HK-2 (cell line): ENCODE measurements around the gene MIEN1.
A peak's percentile ranks its signal among the peaks of the same experiment; 100 is the strongest.
"Not testable (repeated sequence)": the region's sequence is repeated elsewhere in the genome, so short reads cannot be mapped to it uniquely, and the experiment has no call there.

Source experiments
- DNase-seq: peaks from one replicate; pipeline ENCODE4 v3.0.0-alpha.2; 2018; ENCODE audit not compliant: unreplicated experiment

Gene MIEN1

GRCh38 chr17:39730095-39730921 lies at the start of gene MIEN1:
TSS of gene MIEN1 (minus strand) at chr17:39730532. CDS start at chr17:39730495, 37 bp downstream.
- peak; percentile 94 for DNase-seq

DNA sequence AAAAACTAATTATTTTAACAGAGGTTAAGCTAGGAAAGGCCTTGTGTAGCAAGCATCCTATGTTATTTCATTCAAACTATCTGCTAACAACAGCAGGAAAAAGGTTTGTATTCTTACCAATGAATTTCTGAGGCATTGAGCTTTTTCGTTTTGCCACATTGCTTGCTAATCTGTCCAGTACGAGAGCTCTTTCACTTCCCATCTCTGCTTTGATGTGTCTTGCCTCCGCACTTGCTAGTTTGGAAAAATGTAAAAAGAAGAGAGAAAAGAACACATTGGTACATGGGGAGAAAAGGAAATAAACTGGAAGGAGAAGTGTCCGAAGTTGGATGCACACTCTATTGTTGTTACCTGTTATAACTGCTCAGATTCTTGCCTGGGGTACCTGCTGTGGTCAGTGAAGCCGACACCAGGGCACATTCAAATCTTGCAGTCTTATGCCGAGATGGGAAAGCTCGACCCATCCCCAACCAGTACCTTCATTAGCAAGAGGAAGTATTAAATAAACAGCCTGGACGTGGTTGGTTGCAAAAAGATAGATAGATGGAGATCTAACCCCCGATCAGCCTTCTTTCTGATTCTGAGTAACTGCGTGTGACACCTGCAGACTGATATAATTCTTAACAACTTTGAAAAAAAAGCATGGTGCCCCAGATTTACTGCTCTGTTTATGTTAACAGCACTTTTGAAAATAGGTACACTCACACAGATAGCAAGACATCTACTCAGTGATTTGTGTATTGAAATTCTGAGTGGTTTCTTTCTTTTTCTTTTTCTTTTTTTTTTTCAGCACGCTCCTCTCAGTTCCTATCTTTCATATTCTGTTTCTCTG lies 47.4 kb upstream of the MIEN1 start:
- DNase-seq: no peak

GRCh38 chr17:39776252-39776651 lies 45.9 kb upstream of the MIEN1 start:
- no peak for DNase-seq

DNA sequence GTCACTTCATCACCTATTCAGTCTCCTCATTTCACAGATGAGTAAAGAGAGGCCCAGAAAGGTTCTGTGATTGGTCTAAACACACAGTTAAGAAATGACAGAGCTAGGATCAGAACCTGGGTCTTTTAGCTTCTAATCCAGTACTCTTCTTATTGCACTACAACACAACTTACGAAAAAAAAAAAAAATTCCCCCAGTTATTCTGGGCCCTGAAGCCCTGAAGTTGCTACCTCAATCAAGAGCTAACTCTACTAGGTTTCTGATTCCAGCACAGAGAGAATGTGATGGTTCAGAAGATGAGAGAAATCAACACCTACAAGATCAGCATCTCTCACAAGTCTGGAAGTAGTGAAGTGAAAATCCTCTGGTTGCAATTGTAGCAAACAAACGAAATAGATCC lies 44.7 kb upstream of the MIEN1 start:
- no peak for DNase-seq

- no peak for DNase-seq
Measured at GRCh38 chr17:39774047-39774446, 43.7 kb upstream of the MIEN1 start.

DNA sequence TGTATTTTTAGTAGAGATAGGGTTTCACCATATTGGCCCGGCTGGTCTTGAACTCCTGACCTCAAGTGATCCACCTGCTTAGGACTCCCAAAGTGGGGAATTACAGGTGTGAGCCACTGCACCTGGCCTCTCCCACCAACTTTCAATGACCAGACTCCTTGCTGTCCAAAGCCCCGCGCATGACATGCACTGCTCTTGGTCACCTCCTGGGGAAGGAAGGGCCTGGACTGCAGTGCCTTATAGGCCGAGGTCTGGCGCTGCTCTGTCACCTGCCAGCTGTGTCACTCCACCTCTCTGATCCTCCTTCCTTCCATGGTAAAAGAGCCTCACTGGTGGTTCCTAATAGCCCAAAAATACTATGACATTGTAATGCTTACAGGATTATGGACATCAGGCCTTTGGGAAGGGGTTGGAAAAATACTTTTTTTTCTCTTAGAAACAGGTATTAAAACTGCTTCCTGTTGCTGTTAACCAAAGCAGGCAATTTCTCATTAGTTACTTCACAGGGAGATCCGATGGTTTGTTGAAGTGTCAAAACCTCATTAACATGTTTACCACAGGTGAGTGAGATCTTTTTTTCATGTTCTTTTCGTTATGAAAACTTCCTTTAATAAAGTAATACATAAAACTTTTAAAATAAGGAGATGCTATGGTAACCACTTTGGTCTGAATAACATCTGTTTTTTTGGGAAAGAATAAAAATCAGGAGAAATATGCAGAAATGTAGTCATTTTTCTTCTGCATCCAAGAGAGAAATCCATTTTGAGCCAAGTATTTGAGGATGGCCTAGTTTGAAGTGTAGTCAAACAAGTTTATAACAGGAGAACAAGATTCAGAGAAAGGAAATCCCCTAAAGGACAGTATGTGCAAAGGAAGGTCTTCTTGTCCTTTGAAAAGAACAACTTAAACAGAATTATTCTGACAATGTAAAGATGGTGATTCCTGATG lies 42.9 kb upstream of the MIEN1 start:
- DNase-seq: no peak

DNA sequence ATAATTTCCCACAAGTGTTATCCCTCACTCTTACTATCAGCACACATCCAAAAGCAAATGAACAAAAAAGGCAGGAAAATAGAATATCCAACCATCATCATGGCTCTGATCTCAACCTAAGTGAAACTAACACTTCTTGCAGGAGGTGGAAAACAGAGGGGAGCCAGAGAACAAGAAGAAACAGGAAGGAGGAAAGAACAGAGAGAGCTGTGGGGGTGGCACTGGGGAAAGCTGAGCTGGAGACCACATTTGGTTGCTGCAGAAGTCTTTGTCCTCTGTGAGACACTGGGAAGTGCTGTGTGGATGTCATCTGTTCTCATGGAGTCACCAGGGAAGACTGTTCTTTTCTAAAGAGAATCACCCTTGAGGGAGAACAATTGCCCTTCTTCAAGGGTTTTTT lies 42.1 kb upstream of the MIEN1 start:
- no peak for DNase-seq

DNA sequence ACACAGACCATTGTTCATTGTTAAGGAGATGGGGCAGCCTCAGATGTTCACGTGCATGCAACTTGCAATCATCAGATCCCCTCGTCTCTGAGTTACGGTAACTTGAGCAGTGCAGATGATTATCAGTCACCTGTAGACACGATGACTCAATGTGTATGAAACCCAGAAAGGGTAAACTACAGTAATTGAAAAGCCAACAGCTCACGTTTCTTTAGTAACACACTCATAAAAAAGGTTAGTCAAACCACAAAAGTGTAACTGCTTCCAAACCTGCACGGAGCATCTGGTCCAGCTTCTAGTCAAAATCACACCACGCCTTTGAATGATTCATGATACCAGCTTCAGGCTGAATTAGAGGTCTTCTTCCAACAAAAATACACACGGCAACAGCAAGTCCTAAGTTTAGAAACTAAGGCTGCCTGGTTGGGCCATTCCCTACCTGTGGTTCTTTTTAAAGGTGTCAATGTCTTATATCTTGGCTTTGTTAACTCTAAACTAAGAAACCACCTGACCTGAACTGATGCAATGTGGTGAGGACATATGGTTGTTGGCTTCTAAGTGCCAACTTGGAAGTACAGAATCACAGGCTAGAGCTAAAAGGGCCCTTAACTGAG lies 39.7 kb upstream of the MIEN1 start:
- no peak for DNase-seq

DNA sequence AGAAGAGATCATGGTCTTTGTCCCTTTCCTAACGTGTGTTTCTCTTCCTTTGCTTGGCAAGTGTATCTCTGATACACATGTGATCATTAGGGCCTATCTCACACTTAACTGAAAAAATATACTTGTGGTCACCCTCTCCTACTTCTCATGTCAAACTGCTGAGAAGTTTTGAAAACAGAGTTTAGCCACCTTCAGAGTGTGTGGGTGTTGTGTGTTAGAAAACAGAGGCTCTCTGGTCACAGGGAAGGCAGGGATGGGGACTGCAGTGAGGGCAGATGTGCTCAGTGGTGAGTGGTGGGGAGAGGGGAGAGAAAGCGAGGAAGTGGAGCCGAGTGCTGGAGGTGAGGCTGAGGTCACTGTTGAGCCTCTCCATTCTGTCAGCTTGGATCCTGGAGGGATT lies 36.8 kb upstream of the MIEN1 start:
- no peak for DNase-seq

- no peak for DNase-seq
Measured at GRCh38 chr17:39765766-39766165, 35.4 kb upstream of the MIEN1 start.

GRCh38 chr17:39765175-39765574 lies 34.8 kb upstream of the MIEN1 start:
- DNase-seq: no peak

DNA sequence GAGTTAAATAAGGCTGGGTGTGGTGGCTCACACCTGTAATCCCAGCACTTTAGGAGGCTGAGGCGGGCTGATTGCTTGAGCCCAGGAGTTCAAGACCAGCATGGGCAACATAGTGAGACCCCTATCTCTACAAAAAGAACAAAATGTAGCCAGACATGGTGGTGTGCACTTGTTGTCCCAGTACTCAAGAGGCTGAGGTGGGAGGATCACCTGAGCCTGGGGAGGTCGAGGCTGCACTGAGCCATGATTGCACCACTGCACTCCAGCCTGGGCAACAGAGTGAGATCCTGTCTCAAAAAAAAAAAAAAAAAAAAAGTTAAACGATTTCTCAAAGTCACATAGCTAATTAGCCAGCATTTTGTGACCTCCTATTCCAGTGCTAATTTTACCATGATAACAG lies 33.8 kb upstream of the MIEN1 start:
- DNase-seq: not testable (repeated sequence)

DNA sequence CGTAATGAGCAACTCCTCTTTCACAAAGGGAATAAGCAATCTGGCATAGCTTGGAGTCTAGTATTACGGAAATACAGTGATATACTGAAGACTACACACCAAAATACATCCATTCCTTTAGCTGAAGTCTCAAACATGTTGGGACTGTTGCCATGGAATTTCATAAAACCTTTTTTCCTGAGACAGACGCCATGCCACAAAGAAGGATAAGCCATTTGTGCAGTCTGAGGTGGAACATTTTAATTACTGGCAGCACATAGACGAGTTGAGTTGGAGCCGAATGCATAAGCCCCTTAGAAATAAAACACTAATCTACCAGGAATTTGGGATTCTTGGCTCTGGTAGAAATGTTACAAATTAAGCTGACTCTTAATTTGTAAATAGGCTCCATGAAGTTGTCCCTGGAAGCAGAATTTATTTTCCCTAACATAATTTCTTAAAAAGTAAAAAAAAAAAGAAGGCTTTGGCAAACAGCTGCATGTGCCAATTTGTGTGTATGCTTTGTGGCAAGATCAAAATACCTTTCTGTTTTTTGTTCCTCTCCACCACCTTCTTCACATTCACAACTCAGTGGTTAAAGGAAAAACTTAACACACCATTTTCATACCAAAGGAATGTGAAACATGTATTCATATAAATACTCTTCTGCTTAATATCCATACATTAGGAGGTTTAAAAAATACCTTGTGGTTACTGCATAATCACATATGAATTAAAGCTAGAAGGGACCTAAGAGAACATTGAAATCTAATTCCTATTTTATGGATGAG lies 32.9 kb upstream of the MIEN1 start:
- no peak for DNase-seq

DNA sequence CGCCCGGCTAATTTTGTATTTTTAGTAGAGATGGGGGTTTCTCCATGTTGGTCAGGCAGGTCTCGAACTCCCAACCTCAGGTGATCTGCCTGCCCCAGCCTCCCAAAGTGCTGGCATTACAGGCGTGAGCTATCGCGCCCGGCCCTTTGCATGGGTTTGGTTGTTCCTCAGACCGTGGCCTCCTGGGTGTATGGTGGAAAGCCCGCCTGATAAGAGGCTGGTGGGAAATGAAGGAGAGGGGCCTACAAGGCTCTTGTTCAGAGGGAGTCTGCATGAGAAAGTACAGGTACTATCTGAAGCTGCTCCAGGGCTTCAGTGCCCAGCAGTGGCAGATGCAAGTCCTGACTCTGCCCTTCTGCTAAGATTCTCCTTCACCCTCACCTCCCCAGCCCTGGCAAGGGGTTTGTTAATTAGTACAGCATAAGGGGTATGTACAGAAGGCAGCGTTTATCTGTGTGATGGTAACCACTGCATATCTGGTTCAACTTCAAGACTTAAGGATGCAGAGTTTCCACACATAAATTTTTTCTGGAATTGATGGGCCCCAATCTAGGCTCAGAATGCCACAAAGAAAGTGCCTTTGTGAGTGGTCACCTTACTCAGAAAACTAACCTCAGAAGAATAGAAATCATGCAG lies 31.6 kb upstream of the MIEN1 start:
- DNase-seq: no peak

DNA sequence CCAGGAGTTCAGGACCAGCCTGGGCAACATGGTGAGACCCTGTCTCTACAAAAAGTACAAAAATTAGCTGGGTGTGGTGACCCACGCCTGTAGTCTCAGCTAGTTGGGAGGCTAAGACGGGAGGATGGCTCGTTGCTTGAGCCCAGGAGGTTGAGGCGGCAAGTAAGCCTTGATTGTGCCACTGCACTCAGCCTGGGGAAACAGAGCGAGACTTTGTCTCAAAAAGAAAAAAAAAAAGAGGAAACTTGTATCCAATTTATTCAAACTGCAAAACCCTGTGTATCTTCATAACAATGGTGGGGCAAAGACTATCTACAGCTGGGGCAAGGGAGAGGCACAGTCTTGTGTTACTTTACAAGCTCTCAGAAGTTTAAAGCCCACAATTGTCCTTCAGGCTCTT lies 28.9 kb upstream of the MIEN1 start:
- no peak for DNase-seq

DNA sequence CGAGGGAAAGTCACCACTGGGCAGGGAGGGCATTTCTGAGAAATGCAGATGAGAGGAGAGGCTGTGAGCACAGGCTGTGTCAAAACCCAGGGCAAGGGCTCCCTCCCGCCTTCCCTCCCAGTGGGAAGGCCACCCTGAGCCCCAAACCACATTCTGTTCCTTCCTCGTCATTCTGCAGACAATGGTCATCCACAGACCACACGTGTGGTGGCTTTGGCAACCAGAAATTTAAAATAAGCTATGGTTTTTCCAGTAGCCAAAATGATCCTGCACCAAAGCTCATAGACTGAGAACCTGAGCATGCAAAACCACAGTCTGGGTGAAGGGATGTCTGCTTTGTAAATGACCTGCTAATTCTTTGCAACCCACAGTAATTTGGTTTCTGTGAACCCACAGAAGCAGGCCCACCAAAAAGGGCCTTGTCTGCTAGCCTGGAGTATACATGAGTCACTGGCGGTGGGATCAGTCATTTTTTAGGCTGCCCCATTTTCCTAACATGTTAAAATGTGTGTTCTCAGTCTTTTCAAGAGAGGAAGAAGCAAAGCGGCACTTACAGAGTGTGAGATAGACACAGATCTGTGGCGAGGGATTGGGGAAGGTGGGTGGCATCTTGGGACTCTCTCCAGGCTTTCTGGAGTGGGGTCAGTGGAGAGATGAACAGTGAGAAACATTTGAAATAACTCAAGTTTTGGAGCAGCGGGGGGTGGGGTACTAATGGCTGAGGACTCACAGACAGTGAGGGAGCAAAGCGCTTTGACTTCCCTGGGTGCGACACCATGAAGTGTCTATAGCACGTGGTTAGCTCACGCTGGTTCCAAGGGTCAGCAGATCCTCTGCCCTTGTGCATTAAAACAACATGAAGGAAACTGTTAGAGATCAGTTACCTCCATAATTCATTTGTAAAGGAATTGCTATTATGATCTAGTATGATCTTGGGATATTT lies 27.9 kb upstream of the MIEN1 start:
- no peak for DNase-seq

- DNase-seq: no peak
Measured at GRCh38 chr17:39757176-39757662, 26.9 kb upstream of the MIEN1 start.

- no peak for DNase-seq
Measured at GRCh38 chr17:39756380-39757079, 26.2 kb upstream of the MIEN1 start.
